GM12878 (cell line): ENCODE measurements around the gene TTC4.

ENCODE experiments used
- ATF2 ChIP-seq: IDR thresholded peaks from 2 replicates; pipeline ENCODE4 v1.6.1; 2012; ENCODE audit warnings: low read length, inconsistent platforms
- ATF3 ChIP-seq: IDR thresholded peaks from 2 replicates; pipeline ENCODE4 v1.6.1; 2011; ENCODE audit warnings: low read depth, mild to moderate bottlenecking, low read length, moderate library complexity, borderline replicate concordance; ENCODE audit errors: extremely low read depth
- CTCF ChIP-seq, 3 experiments: IDR thresholded peaks in 2 of 3; conservative IDR thresholded peaks in 1 of 3; 2 replicates each; pipeline ENCODE4 v1.5.1; 2011; ENCODE audit warnings: low read depth in 3 of 3, low read length in 3 of 3, mild to moderate bottlenecking in 3 of 3, control low read depth in 2 of 3, moderate library complexity in 2 of 3, inconsistent platforms in 1 of 3, mixed read lengths in 1 of 3; ENCODE audit not compliant: control insufficient read depth in 2 of 3, insufficient read depth in 1 of 3; ENCODE audit errors: extremely low read depth in 1 of 3
- JUND ChIP-seq: IDR thresholded peaks from 2 replicates; pipeline ENCODE4 v1.6.1; 2012; ENCODE audit warnings: low read depth, mild to moderate bottlenecking, low read length, improper control_type of control experiment, moderate library complexity
- NFYA ChIP-seq: IDR thresholded peaks from 2 replicates; pipeline ENCODE4 v1.6.1; 2011; ENCODE audit warnings: low read depth, mild to moderate bottlenecking, low read length, improper control_type of control experiment, borderline replicate concordance
- RAD21 ChIP-seq: IDR thresholded peaks from 2 replicates; pipeline ENCODE4 v1.6.1; 2011; ENCODE audit warnings: mild to moderate bottlenecking, low read depth, low read length, moderate library complexity; ENCODE audit not compliant: insufficient read depth
- REST ChIP-seq: IDR thresholded peaks from 2 replicates; pipeline ENCODE4 v1.6.1; 2012; ENCODE audit warnings: mild to moderate bottlenecking, low read depth, low read length
- SMAD1 ChIP-seq: fragments of 450-650 bp; IDR thresholded peaks from 2 replicates; pipeline ENCODE4 v1.6.1; 2018; ENCODE audit warnings: mild to moderate bottlenecking, low read depth; ENCODE audit not compliant: partially characterized antibody
- STAT1 ChIP-seq: fragments of 450-650 bp; conservative IDR thresholded peaks from 2 replicates; pipeline ENCODE4 v1.6.1; 2014; ENCODE audit warnings: antibody characterized with exemption, mild to moderate bottlenecking
- TARDBP ChIP-seq: IDR thresholded peaks from 2 replicates; pipeline ENCODE4 v1.6.1; 2016; ENCODE audit warnings: borderline replicate concordance
- YY1 ChIP-seq: IDR thresholded peaks from 2 replicates; pipeline ENCODE4 v1.6.1; 2011; ENCODE audit warnings: low read depth, mild to moderate bottlenecking, low read length
- ZNF207 ChIP-seq: fragments of 450-650 bp; IDR thresholded peaks from 2 replicates; pipeline ENCODE4 v1.6.1; 2014; ENCODE audit warnings: antibody characterized with exemption, mild to moderate bottlenecking, borderline replicate concordance
- ZNF217 ChIP-seq: fragments of 450-650 bp; IDR thresholded peaks from 2 replicates; pipeline ENCODE4 v1.6.1; 2017; ENCODE audit warnings: antibody characterized with exemption, mild to moderate bottlenecking

- no peak for TF ChIP-seq REST
- TF ChIP-seq CTCF (IDR thresholded peaks at IDR 0.05 in 2 of 3, conservative IDR thresholded peaks at IDR 0.05 in 1 of 3; ENCODE audit: control insufficient read depth in 2 of 3, extremely low read depth in 1 of 3, insufficient read depth in 1 of 3, low read depth in 3 of 3, low read length in 3 of 3): no peak
- TF ChIP-seq RAD21: no peak
- no peak for TF ChIP-seq JUND
- no peak for TF ChIP-seq ZNF207
- TF ChIP-seq ZNF217: no peak
- TF ChIP-seq SMAD1: no peak
- TF ChIP-seq ATF3: no peak
- no peak for TF ChIP-seq TARDBP
- TF ChIP-seq NFYA: no peak
- TF ChIP-seq ATF2: no peak
- no peak for TF ChIP-seq STAT1
- no peak for TF ChIP-seq YY1
Observed at GRCh38 chr1:54745274-54745673, 29.6 kb downstream of the TTC4 start.
